Thymus (tissue), 11 donors: ENCODE measurements around the gene TRIM42. TPM values are rescaled to one million over a fixed set of nuclear protein-coding genes. Genes with fewer than 3 reads are reported as not detected.

Experiments
- DNase-seq, 9 donors: peaks; one replicate each; pipeline ENCODE4 v3.0.0-alpha.2; 2013; ENCODE audit warnings: low spot score in 9 of 9, low read depth in 6 of 9, missing footprints in 1 of 9
- H3K27ac ChIP-seq, 2 donors: one replicate each; pipeline ENCODE4 v1.5.1; 2013; ENCODE audit warnings: control low read depth in 1 of 2, low read depth in 1 of 2, low read length in 1 of 2, mild to moderate bottlenecking in 1 of 2, moderate library complexity in 1 of 2
- H3K27me3 ChIP-seq, 2 donors: one replicate each; pipeline ENCODE4 v1.5.1; 2013; ENCODE audit warnings: low read length in 1 of 2; ENCODE audit not compliant: control insufficient read depth in 2 of 2, insufficient read depth in 1 of 2
- H3K36me3 ChIP-seq, 2 donors: one replicate each; pipeline ENCODE4 v1.5.1; 2013; ENCODE audit warnings: low read length in 1 of 2, mild to moderate bottlenecking in 1 of 2, moderate library complexity in 1 of 2; ENCODE audit not compliant: control insufficient read depth in 2 of 2, insufficient read depth in 2 of 2
- H3K4me1 ChIP-seq, 2 donors: one replicate each; pipeline ENCODE4 v1.5.1; 2013; ENCODE audit warnings: low read length in 2 of 2; ENCODE audit not compliant: control insufficient read depth in 2 of 2, insufficient read depth in 2 of 2
- H3K4me3 ChIP-seq, 2 donors: one replicate each; pipeline ENCODE4 v1.5.1; 2013; ENCODE audit warnings: low read length in 2 of 2, control low read depth in 1 of 2, mild to moderate bottlenecking in 1 of 2
- H3K9me3 ChIP-seq, 2 donors: one replicate each; pipeline ENCODE4 v1.5.1; 2013; ENCODE audit warnings: low read length in 1 of 2, mild to moderate bottlenecking in 1 of 2; ENCODE audit not compliant: control insufficient read depth in 2 of 2, insufficient read depth in 1 of 2
- WGBS: extraction: QIAGEN DNeasy Blood & Tissue Kit; methylation state at CpG from one replicate; pipeline ENCODE4 v1.1.7; 2013; 5-methylcytosine and 5-hydroxymethylcytosine counted together
- polyA plus RNA-seq: library from polyadenylated mRNA; stranded (reverse); fragments of 200-250 nt; gene quantifications from one replicate; pipeline ENCODE4 v1.2.3, GENCODE V29; 2013
- total RNA-seq: library from RNA; stranded (reverse); fragments of 120-200 nt; gene quantifications from one replicate; pipeline ENCODE4 v1.2.4, GENCODE V29; 2013
- donor health status: healthy.

Gene TRIM42
- total and polyA plus RNA-seq, 2 donors, result 0.05 TPM; not detected in 1

DNA sequence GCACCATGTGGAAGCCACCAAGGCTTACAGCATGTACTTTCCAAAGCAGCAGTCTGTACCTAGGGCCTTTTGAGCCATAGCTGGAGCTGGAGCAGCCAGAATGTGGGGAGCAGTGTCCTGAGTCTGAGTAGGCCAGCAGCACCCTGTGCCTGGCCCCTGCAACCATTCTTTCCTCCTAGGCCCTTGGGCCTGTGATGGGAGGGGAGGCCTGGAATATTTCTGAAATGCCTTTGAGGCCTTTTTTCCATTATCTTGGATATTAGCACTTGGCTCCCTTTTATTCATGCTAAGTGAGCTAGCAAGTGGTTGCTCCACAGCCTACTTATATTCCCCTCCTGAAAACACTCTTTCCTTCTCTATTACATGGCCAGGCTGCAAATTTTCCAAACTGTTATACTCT lies 28.1 kb downstream of the TRIM42 start:
- DNase-seq, result no peak
- Histone ChIP-seq H3K4me3 (no peak overlapping the region), H3K27me3 (no peaks in the 10 kb centered on the region), H3K36me3 (no peaks in the 10 kb centered on the region), H3K4me1 (no peaks in the 10 kb centered on the region), H3K27ac (no peak overlapping the region), H3K9me3 (peaks cover 0 to 8% of the 10 kb centered on the region in 2 donors)

- Histone ChIP-seq H3K9me3 (peaks cover 0 to 8% of the 10 kb centered on the region in 2 donors), H3K27ac (no peak overlapping the region), H3K36me3 (no peaks in the 10 kb centered on the region), H3K4me3 (no peak overlapping the region), H3K4me1 (no peaks in the 10 kb centered on the region), H3K27me3 (no peaks in the 10 kb centered on the region)
- no peak for DNase-seq
Observed at GRCh38 chr3:140706360-140706759, 28.5 kb downstream of the TRIM42 start.

GRCh38 chr3:140708815-140709214 lies 31.0 kb downstream of the TRIM42 start:
- no peak overlapping the region for H3K27ac ChIP-seq
- no peaks in the 10 kb centered on the region for H3K27me3 ChIP-seq
- peaks cover 0 to 8% of the 10 kb centered on the region in 2 donors for H3K9me3 ChIP-seq
- 93% methylated on average over 2 of the region's 2 CpGs for WGBS
- H3K4me3 ChIP-seq, result no peak overlapping the region
- no peak for DNase-seq
- H3K4me1 ChIP-seq, result no peaks in the 10 kb centered on the region
- no peaks in the 10 kb centered on the region for H3K36me3 ChIP-seq

DNA sequence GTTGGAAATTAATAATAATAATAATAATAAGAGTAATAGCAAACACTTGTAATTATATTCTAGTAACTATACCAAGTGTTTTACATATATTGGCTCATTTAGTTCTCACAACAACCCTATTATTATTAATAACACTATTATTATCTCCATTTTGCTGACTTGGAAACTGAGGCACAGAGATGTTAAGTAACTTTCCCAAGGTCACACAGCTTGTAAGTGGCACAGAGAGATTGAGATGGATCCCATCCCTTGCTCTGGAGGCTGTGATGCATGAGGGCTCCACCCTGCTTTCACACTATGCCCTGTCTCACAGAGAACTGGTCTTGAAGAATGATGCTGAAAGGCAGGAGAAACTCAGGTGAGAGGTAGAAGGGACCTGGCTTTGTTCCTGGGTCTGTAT lies 31.9 kb downstream of the TRIM42 start:
- no peak for DNase-seq
- H3K9me3 ChIP-seq, result peaks cover 0 to 8% of the 10 kb centered on the region in 2 donors
- H3K36me3 ChIP-seq, result no peaks in the 10 kb centered on the region

DNA sequence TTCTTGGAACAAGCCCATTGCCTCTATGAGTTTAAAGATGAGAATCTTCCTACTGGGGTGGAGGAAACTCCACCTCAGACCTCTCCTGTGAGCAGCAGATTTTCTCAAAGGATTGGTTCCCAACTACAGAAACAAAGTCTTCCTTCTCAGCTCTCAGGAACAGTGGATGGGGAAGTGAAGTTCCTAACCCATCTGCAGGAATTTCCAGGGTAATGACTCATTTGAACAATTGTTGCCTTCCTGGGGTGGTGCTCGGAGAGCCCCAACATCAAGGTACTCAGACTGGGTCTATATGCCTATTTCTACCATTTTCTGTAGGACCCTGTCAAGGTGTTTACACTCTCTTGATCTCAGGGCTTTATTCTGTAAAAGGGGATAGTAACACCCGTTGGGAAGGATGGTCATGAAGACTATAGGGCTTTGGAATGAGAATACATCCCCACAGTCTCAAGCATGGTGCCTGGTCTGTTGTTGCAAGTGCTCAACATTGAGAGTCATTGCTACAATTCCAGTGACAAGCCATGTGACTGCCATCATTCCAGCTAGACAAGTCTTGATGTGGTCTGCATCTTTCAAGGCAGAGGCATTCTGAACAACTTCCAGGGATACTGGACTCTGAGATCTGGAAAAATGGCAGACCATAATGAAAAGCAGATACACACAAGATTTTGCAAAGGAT lies 33.0 kb downstream of the TRIM42 start:
- DNase-seq, result no peak
- H3K36me3 ChIP-seq, result no peaks in the 10 kb centered on the region
- no peak overlapping the region for H3K27ac ChIP-seq
- H3K27me3 ChIP-seq, result no peaks in the 10 kb centered on the region
- H3K4me3 ChIP-seq, result no peak overlapping the region
- WGBS, result 86% methylated on average over 2 of the region's 2 CpGs
- H3K4me1 ChIP-seq, result no peaks in the 10 kb centered on the region
- peaks cover 0 to 2% of the 10 kb centered on the region in 2 donors for H3K9me3 ChIP-seq

More for the DNA sequence above, 31.9 kb downstream of the TRIM42 start:
- Histone ChIP-seq H3K27me3 (no peaks in the 10 kb centered on the region), H3K27ac (no peak overlapping the region), H3K4me3 (no peak overlapping the region), H3K4me1 (no peaks in the 10 kb centered on the region)

- WGBS, result 86% methylated on average over 4 of the region's 4 CpGs
- no peak for DNase-seq
- Histone ChIP-seq H3K4me1 (no peaks in the 10 kb centered on the region), H3K9me3 (no peaks in the 10 kb centered on the region), H3K4me3 (no peak overlapping the region), H3K27ac (no peak overlapping the region), H3K27me3 (no peaks in the 10 kb centered on the region), H3K36me3 (no peaks in the 10 kb centered on the region)
Observed at GRCh38 chr3:140711390-140712035, 33.6 kb downstream of the TRIM42 start.

DNA sequence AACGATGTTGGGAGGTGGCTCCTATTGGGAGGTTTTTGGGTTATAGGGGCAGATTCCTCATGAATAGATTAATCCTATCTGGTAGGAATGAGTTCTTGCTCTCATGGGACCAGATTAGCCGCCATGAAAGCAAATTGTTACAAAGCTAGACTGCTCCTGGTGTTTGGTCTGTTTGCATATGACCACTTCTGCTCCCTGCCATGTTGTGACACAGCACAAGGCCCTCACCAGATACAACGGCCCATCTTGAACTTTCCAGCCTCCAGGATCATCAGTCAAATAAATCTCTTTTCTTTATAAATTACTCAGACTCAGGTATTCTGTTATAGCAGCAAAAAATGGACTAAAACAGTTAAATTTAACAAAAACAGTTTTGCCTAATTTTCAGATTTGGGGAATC lies 34.4 kb downstream of the TRIM42 start:
- H3K4me3 ChIP-seq, result no peak overlapping the region
- WGBS, result 86% methylated on average over 3 of the region's 3 CpGs

GRCh38 chr3:140715035-140715434 lies 37.2 kb downstream of the TRIM42 start:
- H3K27me3 ChIP-seq, result no peaks in the 10 kb centered on the region
- no peak for DNase-seq
- no peak overlapping the region for H3K4me3 ChIP-seq
- H3K27ac ChIP-seq, result no peak overlapping the region
- H3K4me1 ChIP-seq, result no peaks in the 10 kb centered on the region
- WGBS, result 91% methylated on average over 10 of the region's 10 CpGs
- no peaks in the 10 kb centered on the region for H3K36me3 ChIP-seq
- H3K9me3 ChIP-seq, result no peaks in the 10 kb centered on the region

More for the DNA sequence above, 34.4 kb downstream of the TRIM42 start:
- no peak for DNase-seq
- H3K9me3 ChIP-seq, result no peaks in the 10 kb centered on the region
- H3K27ac ChIP-seq, result no peak overlapping the region
- H3K4me1 ChIP-seq, result no peaks in the 10 kb centered on the region
- H3K27me3 ChIP-seq, result no peaks in the 10 kb centered on the region
- no peaks in the 10 kb centered on the region for H3K36me3 ChIP-seq

DNA sequence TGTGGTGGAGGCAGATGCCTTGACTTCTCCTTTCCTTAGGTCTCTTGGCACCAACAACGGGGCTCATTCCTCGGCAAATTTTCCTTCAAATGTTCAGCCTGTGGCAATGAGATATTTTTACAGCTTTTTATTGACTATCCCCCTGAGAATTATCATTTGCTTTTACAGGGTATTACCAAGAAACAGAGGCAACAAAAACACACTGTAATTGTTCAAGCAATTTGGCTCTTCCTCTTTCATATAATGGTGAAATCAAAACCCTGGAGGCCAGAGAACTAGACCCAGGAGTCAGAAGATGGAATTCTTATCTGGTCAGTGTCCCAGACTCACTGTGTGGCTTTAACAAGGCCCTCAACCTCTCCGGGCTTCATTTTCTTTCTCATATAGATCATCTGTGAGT lies 40.1 kb downstream of the TRIM42 start:
- H3K27me3 ChIP-seq, result no peaks in the 10 kb centered on the region
- WGBS, result 93% methylated on average over 3 of the region's 3 CpGs

More for the DNA sequence above, 40.1 kb downstream of the TRIM42 start:
- Histone ChIP-seq H3K36me3 (no peaks in the 10 kb centered on the region), H3K4me3 (no peak overlapping the region), H3K9me3 (no peaks in the 10 kb centered on the region), H3K4me1 (no peaks in the 10 kb centered on the region), H3K27ac (no peak overlapping the region)
- no peak for DNase-seq
